AG04450 (cell line): ENCODE measurements around the gene KCNMA1. TPM values are rescaled to one million over a fixed set of nuclear protein-coding genes. Genes with fewer than 3 reads are reported as not detected.

Source experiments
- CTCF ChIA-PET: fragments of 300-600, 350-600 bp; formaldehyde crosslinking; extraction: SDS; loops from one replicate; lab custom pipeline; 2022; ENCODE audit warnings: antibody characterized with exemption, inconsistent platforms; lab: Charles Lee
- POLR2A ChIA-PET: fragments of 350-600 bp; formaldehyde crosslinking; extraction: SDS; loops from one replicate; lab custom pipeline; 2021; ENCODE audit warnings: antibody characterized with exemption, inconsistent platforms; lab: Yijun Ruan, JAX
- DNase-seq: peaks from one replicate; pipeline ENCODE4 v3.0.0-alpha.2; 2011; ENCODE audit warnings: low read depth, low spot score
- H3K27ac ChIP-seq: one replicate; pipeline ENCODE4 v1.5.1; 2012; ENCODE audit warnings: low read depth, low read length, control low read depth
- H3K27me3 ChIP-seq: one replicate; pipeline ENCODE4 v1.6.0; 2012; ENCODE audit warnings: low read length; ENCODE audit not compliant: control insufficient read depth, insufficient read depth
- H3K4me3 ChIP-seq: 2 replicates; pipeline ENCODE4 v1.5.1; 2011; ENCODE audit warnings: mild to moderate bottlenecking, low read depth, low read length, control low read depth
- H3K9me3 ChIP-seq: 2 replicates; pipeline ENCODE4 v1.5.1; 2012; ENCODE audit warnings: low read length; ENCODE audit not compliant: control insufficient read depth, insufficient read depth
- CTCF ChIP-seq: IDR thresholded peaks from 2 replicates; pipeline ENCODE4 v1.5.1; 2011; ENCODE audit warnings: low read depth, low read length, control low read depth, inconsistent platforms
- polyA plus RNA-seq: library from polyadenylated mRNA; depleted of rRNA; stranded (reverse); fragments of >200 nt; gene quantifications from 2 replicates; pipeline ENCODE4 v1.2.3, GENCODE V29; 2011

Gene KCNMA1
- polyA plus RNA-seq, 1 experiment: 58.8 TPM

GRCh38 chr10:77080361-77081027 is 557.1 kb downstream of the KCNMA1 start:
- no peak for TF ChIP-seq CTCF
- H3K4me3 ChIP-seq: no peak overlapping the region
- ChIA-PET CTCF (no interaction called here), POLR2A (no interaction called here)
- DNase-seq: no peak
- H3K27me3 ChIP-seq: no peaks in the 10 kb centered on the region
- H3K27ac ChIP-seq: no peak overlapping the region
- no peaks in the 10 kb centered on the region for H3K9me3 ChIP-seq

- Histone ChIP-seq H3K27me3 (no peaks in the 10 kb centered on the region), H3K4me3 (no peak overlapping the region), H3K9me3 (no peaks in the 10 kb centered on the region), H3K27ac (no peak overlapping the region)
- DNase-seq: no peak
- ChIA-PET CTCF (no interaction called here), POLR2A (no interaction called here)
- no peak for TF ChIP-seq CTCF
These were observed 557.9 kb downstream of the KCNMA1 start for GRCh38 chr10:77079592-77080300.

DNA sequence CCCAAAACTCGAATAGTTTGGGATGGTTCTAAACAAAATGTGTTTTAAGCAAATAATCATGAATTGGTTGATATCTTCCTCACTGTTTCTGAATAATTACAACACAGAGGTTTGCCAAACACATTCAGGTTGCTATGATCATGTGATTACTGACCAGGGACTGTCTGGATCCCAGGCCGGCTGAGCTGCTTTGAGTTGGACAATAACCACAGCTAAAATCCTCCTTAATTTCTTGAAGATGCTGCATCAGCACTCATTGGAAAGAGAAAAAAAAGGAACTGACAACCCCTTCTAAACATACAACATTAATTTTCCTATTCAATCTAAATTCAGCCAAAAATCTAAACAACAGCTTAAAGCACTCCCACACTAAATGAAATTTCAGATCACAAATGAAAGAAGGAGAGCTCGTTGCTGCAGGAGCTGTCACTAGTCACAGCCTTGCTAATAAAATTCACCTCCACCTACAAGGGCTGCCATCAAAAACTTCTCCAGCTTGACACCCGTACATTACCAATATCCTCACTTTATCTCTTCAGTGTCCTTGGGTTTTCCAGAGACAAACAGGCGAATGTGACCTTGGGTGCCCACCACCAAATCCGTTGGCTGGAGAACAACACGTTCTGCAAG is 560.2 kb downstream of the KCNMA1 start:
- POLR2A ChIA-PET: no interaction called here
- DNase-seq: no peak
- no peak for TF ChIP-seq CTCF
- CTCF ChIA-PET: no interaction called here
- Histone ChIP-seq H3K4me3 (no peak overlapping the region), H3K27me3 (no peaks in the 10 kb centered on the region), H3K27ac (no peak overlapping the region), H3K9me3 (no peaks in the 10 kb centered on the region)

DNA sequence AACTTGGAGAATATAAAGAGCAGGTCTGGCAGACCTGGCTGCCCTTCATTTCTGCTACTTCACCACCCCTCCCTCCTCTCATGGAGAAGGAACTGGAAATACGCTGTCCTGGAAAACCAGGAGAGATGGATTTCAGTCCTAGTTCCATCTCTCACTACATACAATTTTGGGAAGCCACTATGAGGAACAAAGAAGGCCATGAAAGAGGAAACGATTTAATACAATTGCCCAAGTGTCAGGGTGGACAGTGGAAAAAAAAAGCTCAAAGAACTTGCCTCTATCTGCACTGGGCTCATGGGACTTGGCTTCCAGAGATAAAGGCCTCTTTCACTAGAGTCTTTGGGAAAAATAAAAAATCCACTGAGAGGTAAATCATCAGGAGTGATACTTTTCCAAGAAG is 561.7 kb downstream of the KCNMA1 start:
- Histone ChIP-seq H3K4me3 (no peak overlapping the region), H3K9me3 (no peaks in the 10 kb centered on the region), H3K27me3 (no peaks in the 10 kb centered on the region), H3K27ac (no peak overlapping the region)
- ChIA-PET POLR2A (no interaction called here), CTCF (no interaction called here)
- no peak for DNase-seq
- TF ChIP-seq CTCF: no peak

- H3K9me3 ChIP-seq: no peaks in the 10 kb centered on the region
- H3K27me3 ChIP-seq: no peaks in the 10 kb centered on the region
- TF ChIP-seq CTCF: no peak
- ChIA-PET POLR2A (no interaction called here), CTCF (no interaction called here)
- no peak overlapping the region for H3K27ac ChIP-seq
- no peak for DNase-seq
- no peak overlapping the region for H3K4me3 ChIP-seq
These were observed 563.4 kb downstream of the KCNMA1 start for GRCh38 chr10:77074104-77074624.
